ENCODE measurements around the gene LRMDA. TPM values are rescaled to one million over a fixed set of nuclear protein-coding genes. Genes with fewer than 3 reads are reported as not detected.

LRMDA gene
- polyA plus RNA-seq, 3 donors = 39.8 to 59.6 (median 56.4) TPM

DNA sequence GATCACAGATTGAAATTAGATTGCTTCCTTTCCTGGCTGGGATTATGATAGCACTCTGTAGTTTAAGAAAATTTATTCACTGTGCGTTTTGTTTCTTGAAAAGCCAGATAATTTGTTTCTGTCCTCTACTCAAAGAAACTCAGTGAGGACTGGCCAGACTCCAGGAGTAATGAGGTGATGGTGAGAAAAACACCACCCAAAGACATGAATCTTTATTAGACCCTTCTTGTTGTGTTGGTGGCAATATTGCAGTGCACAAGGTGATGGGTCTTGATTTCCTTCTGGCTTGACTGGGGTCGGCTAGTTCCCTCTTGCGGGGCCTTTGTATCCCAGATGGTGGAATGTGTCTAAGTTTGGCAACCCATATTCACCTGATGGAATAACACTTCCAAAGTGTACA, 756.8 kb downstream of the LRMDA start:
- H2AFZ ChIP-seq (ENCODE audit: insufficient read depth, low read depth, low read length, poor library complexity, severe bottlenecking) = no peak overlapping the region
- Mint-ChIP-seq H3K36me3 (peaks cover 0 to 2% of the 10 kb centered on the region in 2 donors), H3K4me1 (no peaks in the 10 kb centered on the region), H3K27me3 (ENCODE audit: low read depth in 3 of 3) (no peaks in the 10 kb centered on the region), H3K9me3 (no peaks in the 10 kb centered on the region), H3K4me3 (no peak overlapping the region), H3K27ac (no peak overlapping the region)
- no peak for TF ChIP-seq CTCF (IDR thresholded peaks at IDR 0.05)
- H3K4me2 ChIP-seq (replicated peaks; ENCODE audit: extremely low read depth, low read length, poor library complexity, severe bottlenecking) = no peak overlapping the region
- H3K27ac ChIP-seq (ENCODE audit: low read depth in 1 of 2, low read length in 2 of 2) = no peak overlapping the region
- intact Hi-C loops (cut with micrococcal nuclease) = no loop called here
- no peak overlapping the region for H3K9ac ChIP-seq (ENCODE audit: insufficient read depth, low read length, poor library complexity, severe bottlenecking)
- H4K20me1 ChIP-seq (ENCODE audit: insufficient read depth, low read length) = no peaks in the 10 kb centered on the region
- WGBS (ENCODE audit: insufficient coverage) = no CpG with 5 or more reads among the region's 3 CpGs
- no peaks in the 10 kb centered on the region for H3K36me3 ChIP-seq (replicated peaks in 1 of 2; ENCODE audit: control insufficient read depth in 1 of 2, insufficient read depth in 2 of 2, low read length in 2 of 2)
- no peaks in the 10 kb centered on the region for H3K4me1 ChIP-seq (ENCODE audit: control insufficient read depth in 1 of 2, insufficient read depth in 2 of 2, low read length in 2 of 2)
- no peaks in the 10 kb centered on the region for H3K9me3 ChIP-seq (replicated peaks in 1 of 2; ENCODE audit: control insufficient read depth in 1 of 2, insufficient read depth in 1 of 2, low read length in 2 of 2)
- DNase-seq = no peak
- H3K79me2 ChIP-seq (ENCODE audit: insufficient read depth, low read length) = no peaks in the 10 kb centered on the region
- no peaks in the 10 kb centered on the region for H3K27me3 ChIP-seq (ENCODE audit: control insufficient read depth in 2 of 2, insufficient read depth in 2 of 2, low read length in 2 of 2)
- H3K4me3 ChIP-seq (replicated peaks in 1 of 3; ENCODE audit: low read depth in 2 of 3, low read length in 3 of 3) = no peak overlapping the region

DNA sequence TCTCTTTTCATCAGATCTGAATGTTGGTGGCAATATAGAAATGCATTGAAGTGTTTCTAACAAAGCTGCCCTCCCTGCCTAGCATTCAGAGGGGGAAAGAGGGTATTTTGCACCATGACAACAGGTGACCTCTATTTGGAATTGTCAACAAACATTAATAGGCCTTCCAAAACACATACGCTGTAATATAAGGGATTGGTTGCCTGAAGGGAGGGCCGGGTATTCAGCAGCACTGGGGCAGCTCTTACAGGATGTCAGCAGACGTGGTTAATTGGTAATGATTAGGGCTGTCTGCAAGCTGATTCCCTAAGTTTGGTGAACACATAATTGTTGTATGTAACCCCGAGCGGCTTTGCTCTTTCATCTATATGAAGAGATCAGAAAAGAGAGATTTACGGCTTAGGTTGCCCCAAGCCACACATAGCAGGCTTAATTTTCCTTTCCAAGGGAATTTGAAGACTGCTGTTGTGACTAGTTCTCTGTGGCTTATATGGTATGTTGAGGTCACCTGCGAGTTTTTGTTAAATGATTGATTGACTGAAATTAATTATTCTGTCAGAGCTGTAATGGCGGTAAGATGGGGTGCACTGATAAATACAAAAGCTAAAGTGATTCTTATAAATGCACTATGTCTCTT, 759.3 kb downstream of the LRMDA start:
- no peak overlapping the region for H3K4me3 ChIP-seq (replicated peaks in 1 of 3; ENCODE audit: low read depth in 2 of 3, low read length in 3 of 3)
- H3K4me1 Mint-ChIP-seq = peaks cover 9% of the 10 kb centered on the region
- no peak for TF ChIP-seq CTCF (IDR thresholded peaks at IDR 0.05)
- H3K4me3 Mint-ChIP-seq = no peak overlapping the region
- H4K20me1 ChIP-seq (ENCODE audit: insufficient read depth, low read length) = no peaks in the 10 kb centered on the region
- no peak overlapping the region for H3K9ac ChIP-seq (ENCODE audit: insufficient read depth, low read length, poor library complexity, severe bottlenecking)
- WGBS (ENCODE audit: insufficient coverage) = 100% methylated on average over 1 of the region's 8 CpGs
- DNase-seq = no peak
- H2AFZ ChIP-seq (ENCODE audit: insufficient read depth, low read depth, low read length, poor library complexity, severe bottlenecking) = no peak overlapping the region
- no peaks in the 10 kb centered on the region for H3K27me3 Mint-ChIP-seq (ENCODE audit: low read depth in 3 of 3)
- H3K4me2 ChIP-seq (replicated peaks; ENCODE audit: extremely low read depth, low read length, poor library complexity, severe bottlenecking) = no peak overlapping the region
- H3K4me1 ChIP-seq (ENCODE audit: control insufficient read depth in 1 of 2, insufficient read depth in 2 of 2, low read length in 2 of 2) = peaks cover 6 to 8% of the 10 kb centered on the region in 2 donors
- H3K9me3 Mint-ChIP-seq = no peaks in the 10 kb centered on the region
- H3K36me3 ChIP-seq (replicated peaks in 1 of 2; ENCODE audit: control insufficient read depth in 1 of 2, insufficient read depth in 2 of 2, low read length in 2 of 2) = no peaks in the 10 kb centered on the region
- intact Hi-C loops (cut with micrococcal nuclease) = no loop called here
- H3K27me3 ChIP-seq (ENCODE audit: control insufficient read depth in 2 of 2, insufficient read depth in 2 of 2, low read length in 2 of 2) = no peaks in the 10 kb centered on the region
- no peaks in the 10 kb centered on the region for H3K79me2 ChIP-seq (ENCODE audit: insufficient read depth, low read length)
- H3K9me3 ChIP-seq (replicated peaks in 1 of 2; ENCODE audit: control insufficient read depth in 1 of 2, insufficient read depth in 1 of 2, low read length in 2 of 2) = no peaks in the 10 kb centered on the region
- no peak overlapping the region for H3K27ac Mint-ChIP-seq
- H3K27ac ChIP-seq (ENCODE audit: low read depth in 1 of 2, low read length in 2 of 2) = no peak overlapping the region
- no peaks in the 10 kb centered on the region for H3K36me3 Mint-ChIP-seq

Data from CD14-positive monocyte (primary cell).